K562 (cell line): ENCODE data around the gene ZNF506. TPM values are rescaled to one million over a fixed set of nuclear protein-coding genes. Genes with fewer than 3 reads are reported as not detected.

Source experiments
- BCL6 ChIP-seq: fragments of 250-450 bp; sonication (Bioruptor Pico); IDR thresholded peaks from 2 replicates; pipeline ENCODE4 v1.4.0; 2020
- CCAR2 ChIP-seq: fragments of 200-400 bp; formaldehyde crosslinking; IDR thresholded peaks from 2 replicates; pipeline ENCODE4 v1.6.1; 2017; ENCODE audit warnings: mild to moderate bottlenecking, low read depth, low read length
- EZH2 ChIP-seq: IDR thresholded peaks from 2 replicates; pipeline ENCODE4 v1.6.1; 2012; ENCODE audit warnings: low read depth, mild to moderate bottlenecking, inconsistent platforms, low read length, borderline replicate concordance
- FOXA3 ChIP-seq, 2 experiments: fragments of 450-650 bp in 1 of 2; sonication (generic) in 1 of 2; formaldehyde crosslinking; IDR thresholded peaks in 1 of 2; conservative IDR thresholded peaks in 1 of 2; 2 replicates each; pipeline versions ENCODE4 v1.4.0 to v1.8.0; 2020 to 2022; ENCODE audit warnings: mild to moderate bottlenecking in 2 of 2, missing genetic modification reagents in 1 of 2
- HDAC3 ChIP-seq: fragments of 450-650 bp; IDR thresholded peaks from 2 replicates; pipeline ENCODE4 v1.6.1; 2018; ENCODE audit warnings: borderline replicate concordance, mild to moderate bottlenecking, moderate library complexity; ENCODE audit not compliant: partially characterized antibody
- HMG20B ChIP-seq: fragments of 250-450 bp; sonication (Bioruptor Pico); IDR thresholded peaks from 2 replicates; pipeline ENCODE4 v1.5.0; 2021; ENCODE audit warnings: mild to moderate bottlenecking
- KAT8 ChIP-seq: fragments of 450-650 bp; IDR thresholded peaks from 2 replicates; pipeline ENCODE4 v1.6.1; 2016; ENCODE audit warnings: low read depth, mild to moderate bottlenecking
- NR1H2 ChIP-seq: sonication (generic); formaldehyde crosslinking; IDR thresholded peaks from 2 replicates; pipeline ENCODE4 v1.4.0; 2020; ENCODE audit warnings: mild to moderate bottlenecking, missing genetic modification reagents
- POLR2AphosphoS2 ChIP-seq: IDR thresholded peaks from 2 replicates; pipeline ENCODE4 v1.6.1; 2012; ENCODE audit warnings: low read length, improper control_type of control experiment
- PTBP1 ChIP-seq: fragments of 200-400 bp; formaldehyde crosslinking; IDR thresholded peaks from 2 replicates; pipeline ENCODE4 v1.6.1; 2017; ENCODE audit warnings: low read depth, low read length
- TEAD1 ChIP-seq, 2 experiments: fragments of 450-650 bp in 1 of 2; sonication (generic) in 1 of 2; formaldehyde crosslinking; IDR thresholded peaks; 2 replicates each; pipeline versions ENCODE4 v1.4.0 to v1.8.0; 2020 to 2022; ENCODE audit warnings: mild to moderate bottlenecking in 2 of 2, missing genetic modification reagents in 1 of 2
- ZBTB12 ChIP-seq: fragments of 250-450 bp; sonication (Bioruptor Pico); IDR thresholded peaks from 2 replicates; pipeline ENCODE4 v1.4.0; 2020
- ZNF197 ChIP-seq: fragments of 200-800 bp; sonication (Bioruptor generic); IDR thresholded peaks from 2 replicates; pipeline ENCODE4 v1.6.1; 2016; ENCODE audit warnings: low read depth, missing genetic modification characterization, missing compliant biosample characterization
- ZNF24 ChIP-seq: fragments of 450-650 bp; IDR thresholded peaks from 2 replicates; pipeline ENCODE4 v1.6.1; 2016
- ZNF253 ChIP-seq: fragments of 250-450 bp; sonication (Bioruptor Pico); conservative IDR thresholded peaks from 2 replicates; pipeline ENCODE4 v1.6.1; 2021; ENCODE audit warnings: mild to moderate bottlenecking
- ZNF282 ChIP-seq: sonication (generic); formaldehyde crosslinking; IDR thresholded peaks from 2 replicates; pipeline ENCODE4 v1.8.1; 2023; ENCODE audit warnings: missing genetic modification reagents
- ZNF655 ChIP-seq: fragments of 250-450 bp; sonication (Bioruptor Pico); IDR thresholded peaks from 2 replicates; pipeline ENCODE4 v1.5.0; 2021
- ZNF76 ChIP-seq: fragments of 250-450 bp; sonication (Bioruptor Pico); IDR thresholded peaks from 2 replicates; pipeline ENCODE4 v1.4.0; 2020; ENCODE audit warnings: mild to moderate bottlenecking, moderate library complexity, borderline replicate concordance
- polyA plus RNA-seq, 8 experiments: library from polyadenylated mRNA; depleted of rRNA in 4 of 8; stranded (reverse) in 5 of 8; unstranded in 3 of 8; fragments of >200 nt; fragmentation: Nextera tagmentation in 2 of 8; fragmentation: Illumina TruSeq in 1 of 8; extraction: Ambion mirVana in 2 of 8; extraction: Trizol in 1 of 8; gene quantifications; 2 replicates each; pipeline versions ENCODE4 v1.2.1 to v1.2.3, GENCODE V29; 2011 to 2014; ENCODE audit warnings: inconsistent platforms in 1 of 8, missing spikeins in 1 of 8
- total RNA-seq, 7 experiments: library from RNA; depleted of rRNA in 6 of 7; stranded (reverse); fragments of >200 nt in 6 of 7; fragmentation: Illumina TruSeq in 2 of 7; extraction: Trizol in 2 of 7; gene quantifications; 2 replicates each; pipeline versions ENCODE4 v1.2.1 to v1.2.3, GENCODE V29; 2011 to 2021; ENCODE audit warnings: low replicate concordance in 1 of 7
- TF ChIP-seq, protein P1 (sequence below): sonication (generic); formaldehyde crosslinking; IDR thresholded peaks from 2 replicates; pipeline ENCODE4 v1.8.1; 2023; ENCODE audit warnings: mild to moderate bottlenecking, missing genetic modification reagents, moderate library complexity
- TF ChIP-seq, protein P2 (sequence below): fragments of 200-800 bp; sonication (Bioruptor generic); IDR thresholded peaks from 2 replicates; pipeline ENCODE4 v1.6.1; 2017; ENCODE audit warnings: missing genetic modification characterization, missing compliant biosample characterization
- TF ChIP-seq, protein P3 (sequence below): fragments of 450-650 bp; IDR thresholded peaks from 2 replicates; pipeline ENCODE4 v1.6.1; 2016; ENCODE audit warnings: mild to moderate bottlenecking

Gene ZNF506
- total and polyA plus RNA-seq, 9 of the 15 experiments (the other 6 are each of a cell fraction or from before 2014, with no cell fraction given), result 0.03 to 0.44 (median 0.14) TPM; not detected in 2

DNA sequence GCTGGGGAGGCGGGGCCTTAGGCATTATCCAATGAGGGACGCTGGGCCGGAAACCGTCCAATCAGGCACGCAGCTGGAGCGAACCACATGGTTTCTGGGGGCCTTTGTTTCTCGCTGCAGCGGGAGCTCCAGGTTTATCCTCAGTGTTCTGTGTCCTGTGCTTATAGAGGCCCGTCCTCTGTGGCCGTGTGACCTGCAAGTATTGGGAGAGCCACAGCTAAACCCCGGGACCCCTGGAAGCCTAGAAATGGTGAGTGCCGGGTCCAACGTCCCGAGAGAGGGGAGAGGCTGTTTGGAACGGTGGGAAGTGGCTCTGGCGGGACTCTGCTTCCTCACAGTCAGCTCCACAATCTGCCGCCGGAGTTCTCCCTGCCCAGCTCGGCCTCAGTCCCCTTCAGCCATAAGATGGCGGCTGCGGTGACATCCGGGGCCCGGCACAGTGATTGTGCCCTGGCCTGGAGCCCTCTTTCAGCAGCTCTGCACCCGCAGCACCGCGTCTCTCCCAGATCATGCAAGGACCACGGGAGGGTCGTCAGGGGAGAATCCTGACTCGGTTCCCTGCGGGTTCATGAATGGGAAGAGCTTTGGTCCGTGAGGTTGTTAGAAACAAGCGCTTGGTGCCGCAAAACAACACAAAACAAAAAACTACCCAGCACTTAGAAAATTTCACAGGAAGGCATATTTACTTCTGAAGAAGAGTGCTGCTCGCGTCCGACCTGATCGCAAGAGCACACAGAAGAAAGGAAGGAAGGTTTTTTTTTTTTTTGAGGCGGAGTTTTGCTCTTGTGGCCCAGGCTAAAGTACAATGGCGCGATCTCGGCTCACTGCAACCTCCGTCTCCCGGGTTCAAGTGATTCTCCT is 44.4 kb upstream of the ZNF506 start, which contains the start of gene ZNF253 (continued):
- TF ChIP-seq HDAC3 (no peak), ZNF24 (no peak), BCL6 (CRISPR knock-in tag) (no peak), NR1H2 (peak; percentile 25; the same call in 1 of the 2 replicates), ZNF655 (no peak), ZNF76 (CRISPR knock-in tag) (no peak), ZNF253 (CRISPR knock-in tag) (no peak), HMG20B (CRISPR knock-in tag) (no peak), TEAD1 (CRISPR knock-in tag; IDR thresholded peaks at IDR 0.05) (no peak), KAT8 (0 out of 2 replicates have a peak, but pooled peaks have one; percentile 27), PTBP1 (no peak), EZH2 (no peak), ZNF282 (CRISPR knock-in tag) (no peak), POLR2AphosphoS2 (no peak), ZBTB12 (CRISPR knock-in tag) (no peak), ZNF197 (CRISPR knock-in tag) (no peak), CCAR2 (no peak), FOXA3 (CRISPR knock-in tag; conservative IDR thresholded peaks at IDR 0.05 in 1 of 2, IDR thresholded peaks at IDR 0.05 in 1 of 2) (no peak)
- TF ChIP-seq, protein P1, sequence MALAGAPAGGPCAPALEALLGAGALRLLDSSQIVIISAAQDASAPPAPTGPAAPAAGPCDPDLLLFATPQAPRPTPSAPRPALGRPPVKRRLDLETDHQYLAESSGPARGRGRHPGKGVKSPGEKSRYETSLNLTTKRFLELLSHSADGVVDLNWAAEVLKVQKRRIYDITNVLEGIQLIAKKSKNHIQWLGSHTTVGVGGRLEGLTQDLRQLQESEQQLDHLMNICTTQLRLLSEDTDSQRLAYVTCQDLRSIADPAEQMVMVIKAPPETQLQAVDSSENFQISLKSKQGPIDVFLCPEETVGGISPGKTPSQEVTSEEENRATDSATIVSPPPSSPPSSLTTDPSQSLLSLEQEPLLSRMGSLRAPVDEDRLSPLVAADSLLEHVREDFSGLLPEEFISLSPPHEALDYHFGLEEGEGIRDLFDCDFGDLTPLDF (CRISPR knock-in tag), result 0 out of 2 replicates have a peak, but pooled peaks have one; percentile 34
- TF ChIP-seq, protein P2, sequence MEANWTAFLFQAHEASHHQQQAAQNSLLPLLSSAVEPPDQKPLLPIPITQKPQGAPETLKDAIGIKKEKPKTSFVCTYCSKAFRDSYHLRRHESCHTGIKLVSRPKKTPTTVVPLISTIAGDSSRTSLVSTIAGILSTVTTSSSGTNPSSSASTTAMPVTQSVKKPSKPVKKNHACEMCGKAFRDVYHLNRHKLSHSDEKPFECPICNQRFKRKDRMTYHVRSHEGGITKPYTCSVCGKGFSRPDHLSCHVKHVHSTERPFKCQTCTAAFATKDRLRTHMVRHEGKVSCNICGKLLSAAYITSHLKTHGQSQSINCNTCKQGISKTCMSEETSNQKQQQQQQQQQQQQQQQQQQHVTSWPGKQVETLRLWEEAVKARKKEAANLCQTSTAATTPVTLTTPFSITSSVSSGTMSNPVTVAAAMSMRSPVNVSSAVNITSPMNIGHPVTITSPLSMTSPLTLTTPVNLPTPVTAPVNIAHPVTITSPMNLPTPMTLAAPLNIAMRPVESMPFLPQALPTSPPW (CRISPR knock-in tag), result no peak
- TF ChIP-seq, protein P3, sequence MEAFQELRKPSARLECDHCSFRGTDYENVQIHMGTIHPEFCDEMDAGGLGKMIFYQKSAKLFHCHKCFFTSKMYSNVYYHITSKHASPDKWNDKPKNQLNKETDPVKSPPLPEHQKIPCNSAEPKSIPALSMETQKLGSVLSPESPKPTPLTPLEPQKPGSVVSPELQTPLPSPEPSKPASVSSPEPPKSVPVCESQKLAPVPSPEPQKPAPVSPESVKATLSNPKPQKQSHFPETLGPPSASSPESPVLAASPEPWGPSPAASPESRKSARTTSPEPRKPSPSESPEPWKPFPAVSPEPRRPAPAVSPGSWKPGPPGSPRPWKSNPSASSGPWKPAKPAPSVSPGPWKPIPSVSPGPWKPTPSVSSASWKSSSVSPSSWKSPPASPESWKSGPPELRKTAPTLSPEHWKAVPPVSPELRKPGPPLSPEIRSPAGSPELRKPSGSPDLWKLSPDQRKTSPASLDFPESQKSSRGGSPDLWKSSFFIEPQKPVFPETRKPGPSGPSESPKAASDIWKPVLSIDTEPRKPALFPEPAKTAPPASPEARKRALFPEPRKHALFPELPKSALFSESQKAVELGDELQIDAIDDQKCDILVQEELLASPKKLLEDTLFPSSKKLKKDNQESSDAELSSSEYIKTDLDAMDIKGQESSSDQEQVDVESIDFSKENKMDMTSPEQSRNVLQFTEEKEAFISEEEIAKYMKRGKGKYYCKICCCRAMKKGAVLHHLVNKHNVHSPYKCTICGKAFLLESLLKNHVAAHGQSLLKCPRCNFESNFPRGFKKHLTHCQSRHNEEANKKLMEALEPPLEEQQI, result peak; percentile 85
